Epithelial cell of prostate (primary cell): ENCODE results near the gene ERBB4.

ENCODE experiments used
- DNase-seq: peaks from one replicate; pipeline ENCODE4 v3.0.0-alpha.2; 2011; ENCODE audit warnings: low read depth, low spot score
- H3K27ac ChIP-seq: fragments of 450-650 bp; 2 replicates; pipeline ENCODE4 v1.5.1; 2017; ENCODE audit warnings: mild to moderate bottlenecking

ERBB4 gene

GRCh38 chr2:212327171-212327809 lies 211.3 kb downstream of the ERBB4 start:
- no peak overlapping the region for H3K27ac ChIP-seq
- DNase-seq = no peak

GRCh38 chr2:212318636-212319035 lies 220.0 kb downstream of the ERBB4 start:
- no peak for DNase-seq
- no peak overlapping the region for H3K27ac ChIP-seq

GRCh38 chr2:212314680-212315079 lies 223.9 kb downstream of the ERBB4 start:
- no peak overlapping the region for H3K27ac ChIP-seq
- DNase-seq = no peak

GRCh38 chr2:212311807-212312404 lies 226.7 kb downstream of the ERBB4 start:
- DNase-seq = no peak
- H3K27ac ChIP-seq = no peak overlapping the region

- H3K27ac ChIP-seq = no peak overlapping the region
- DNase-seq = no peak
These were observed 238.7 kb downstream of the ERBB4 start for GRCh38 chr2:212299943-212300342.

GRCh38 chr2:212299333-212299732 lies 239.3 kb downstream of the ERBB4 start:
- no peak for DNase-seq
- H3K27ac ChIP-seq = no peak overlapping the region

- no peak for DNase-seq
- H3K27ac ChIP-seq = no peak overlapping the region
These were observed 243.0 kb downstream of the ERBB4 start for GRCh38 chr2:212295571-212295970.

- H3K27ac ChIP-seq = no peak overlapping the region
- no peak for DNase-seq
These were observed 243.8 kb downstream of the ERBB4 start for GRCh38 chr2:212294816-212295215.

GRCh38 chr2:212289301-212289700 lies 249.3 kb downstream of the ERBB4 start:
- no peak overlapping the region for H3K27ac ChIP-seq

GRCh38 chr2:212288308-212288707 lies 250.3 kb downstream of the ERBB4 start:
- H3K27ac ChIP-seq = no peak overlapping the region
- no peak for DNase-seq

More at GRCh38 chr2:212289301-212289700, 249.3 kb downstream of the ERBB4 start:
- DNase-seq = no peak

- DNase-seq = no peak
- H3K27ac ChIP-seq = no peak overlapping the region
These were observed 254.4 kb downstream of the ERBB4 start for GRCh38 chr2:212284166-212284565.

GRCh38 chr2:212282671-212283261 lies 255.8 kb downstream of the ERBB4 start:
- H3K27ac ChIP-seq = no peak overlapping the region
- DNase-seq = no peak

GRCh38 chr2:212276813-212277212 lies 261.8 kb downstream of the ERBB4 start:
- DNase-seq = no peak
- no peak overlapping the region for H3K27ac ChIP-seq

- no peak for DNase-seq
- no peak overlapping the region for H3K27ac ChIP-seq
These were observed 264.4 kb downstream of the ERBB4 start for GRCh38 chr2:212274215-212274614.

- no peak for DNase-seq
- H3K27ac ChIP-seq = no peak overlapping the region
These were observed 267.0 kb downstream of the ERBB4 start for GRCh38 chr2:212271583-212271982.

GRCh38 chr2:212269005-212269404 lies 269.6 kb downstream of the ERBB4 start:
- DNase-seq = no peak
- no peak overlapping the region for H3K27ac ChIP-seq

- no peak for DNase-seq
- H3K27ac ChIP-seq = no peak overlapping the region
These were observed 272.3 kb downstream of the ERBB4 start for GRCh38 chr2:212266297-212266696.

- H3K27ac ChIP-seq = no peak overlapping the region
- no peak for DNase-seq
These were observed 272.8 kb downstream of the ERBB4 start for GRCh38 chr2:212265777-212266176.

GRCh38 chr2:212264187-212264586 lies 274.4 kb downstream of the ERBB4 start:
- H3K27ac ChIP-seq = no peak overlapping the region
- DNase-seq = no peak

- no peak overlapping the region for H3K27ac ChIP-seq
- DNase-seq = peak; percentile 14
These were observed 279.4 kb downstream of the ERBB4 start for GRCh38 chr2:212259226-212259625.

GRCh38 chr2:212254339-212254738 lies 284.3 kb downstream of the ERBB4 start:
- no peak overlapping the region for H3K27ac ChIP-seq
- DNase-seq = no peak

- no peak overlapping the region for H3K27ac ChIP-seq
- DNase-seq = no peak
These were observed 289.2 kb downstream of the ERBB4 start for GRCh38 chr2:212249451-212249850.
